Ishikawa (cell line): Measurements from ENCODE around the gene FAM216B.

Experiments used
- CEBPB ChIP-seq: IDR thresholded peaks from 2 replicates; pipeline ENCODE4 v1.6.1; 2012
- CREB1 ChIP-seq: IDR thresholded peaks from 2 replicates; pipeline ENCODE4 v1.6.1; 2012; ENCODE audit warnings: low read depth
- EGR1 ChIP-seq: IDR thresholded peaks from 2 replicates; pipeline ENCODE4 v1.6.1; 2012
- EP300 ChIP-seq: IDR thresholded peaks from 2 replicates; pipeline ENCODE4 v1.6.1; 2012; ENCODE audit warnings: borderline replicate concordance
- FOXM1 ChIP-seq: IDR thresholded peaks from 2 replicates; pipeline ENCODE4 v1.6.1; 2012; ENCODE audit warnings: low read depth, borderline replicate concordance
- MAX ChIP-seq: IDR thresholded peaks from 2 replicates; pipeline ENCODE4 v1.6.1; 2012
- NFIC ChIP-seq: IDR thresholded peaks from 2 replicates; pipeline ENCODE4 v1.6.1; 2012
- RAD21 ChIP-seq: IDR thresholded peaks from 2 replicates; pipeline ENCODE4 v1.6.1; 2012; ENCODE audit warnings: low read depth
- TAF1 ChIP-seq: IDR thresholded peaks from 2 replicates; pipeline ENCODE4 v1.6.1; 2012; ENCODE audit warnings: low read depth, mild to moderate bottlenecking
- TCF12 ChIP-seq: IDR thresholded peaks from 2 replicates; pipeline ENCODE4 v1.6.1; 2012; ENCODE audit warnings: low read depth
- TEAD4 ChIP-seq: IDR thresholded peaks from 2 replicates; pipeline ENCODE4 v1.6.1; 2012
- YY1 ChIP-seq: IDR thresholded peaks from 2 replicates; pipeline ENCODE4 v1.6.1; 2012; ENCODE audit warnings: low read depth
- ZBTB7A ChIP-seq: IDR thresholded peaks from 2 replicates; pipeline ENCODE4 v1.6.1; 2012; ENCODE audit warnings: low read depth
- TF ChIP-seq, protein P1 (sequence below): IDR thresholded peaks from 2 replicates; pipeline ENCODE4 v1.6.1; 2012; ENCODE audit warnings: low read depth, mild to moderate bottlenecking
- TF ChIP-seq, protein P2 (sequence below): IDR thresholded peaks from 2 replicates; pipeline ENCODE4 v1.6.1; 2012

The FAM216B gene

GRCh38 chr13:42760951-42761350, 20.4 kb upstream of the FAM216B start:
- no peak for TF ChIP-seq RAD21
- no peak for TF ChIP-seq TAF1
- TF ChIP-seq, protein P1, sequence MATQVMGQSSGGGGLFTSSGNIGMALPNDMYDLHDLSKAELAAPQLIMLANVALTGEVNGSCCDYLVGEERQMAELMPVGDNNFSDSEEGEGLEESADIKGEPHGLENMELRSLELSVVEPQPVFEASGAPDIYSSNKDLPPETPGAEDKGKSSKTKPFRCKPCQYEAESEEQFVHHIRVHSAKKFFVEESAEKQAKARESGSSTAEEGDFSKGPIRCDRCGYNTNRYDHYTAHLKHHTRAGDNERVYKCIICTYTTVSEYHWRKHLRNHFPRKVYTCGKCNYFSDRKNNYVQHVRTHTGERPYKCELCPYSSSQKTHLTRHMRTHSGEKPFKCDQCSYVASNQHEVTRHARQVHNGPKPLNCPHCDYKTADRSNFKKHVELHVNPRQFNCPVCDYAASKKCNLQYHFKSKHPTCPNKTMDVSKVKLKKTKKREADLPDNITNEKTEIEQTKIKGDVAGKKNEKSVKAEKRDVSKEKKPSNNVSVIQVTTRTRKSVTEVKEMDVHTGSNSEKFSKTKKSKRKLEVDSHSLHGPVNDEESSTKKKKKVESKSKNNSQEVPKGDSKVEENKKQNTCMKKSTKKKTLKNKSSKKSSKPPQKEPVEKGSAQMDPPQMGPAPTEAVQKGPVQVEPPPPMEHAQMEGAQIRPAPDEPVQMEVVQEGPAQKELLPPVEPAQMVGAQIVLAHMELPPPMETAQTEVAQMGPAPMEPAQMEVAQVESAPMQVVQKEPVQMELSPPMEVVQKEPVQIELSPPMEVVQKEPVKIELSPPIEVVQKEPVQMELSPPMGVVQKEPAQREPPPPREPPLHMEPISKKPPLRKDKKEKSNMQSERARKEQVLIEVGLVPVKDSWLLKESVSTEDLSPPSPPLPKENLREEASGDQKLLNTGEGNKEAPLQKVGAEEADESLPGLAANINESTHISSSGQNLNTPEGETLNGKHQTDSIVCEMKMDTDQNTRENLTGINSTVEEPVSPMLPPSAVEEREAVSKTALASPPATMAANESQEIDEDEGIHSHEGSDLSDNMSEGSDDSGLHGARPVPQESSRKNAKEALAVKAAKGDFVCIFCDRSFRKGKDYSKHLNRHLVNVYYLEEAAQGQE, result no peak
- TF ChIP-seq EP300, result no peak
- no peak for TF ChIP-seq TEAD4
- TF ChIP-seq MAX, result no peak
- TF ChIP-seq CREB1, result no peak
- TF ChIP-seq EGR1, result no peak
- TF ChIP-seq, protein P2, sequence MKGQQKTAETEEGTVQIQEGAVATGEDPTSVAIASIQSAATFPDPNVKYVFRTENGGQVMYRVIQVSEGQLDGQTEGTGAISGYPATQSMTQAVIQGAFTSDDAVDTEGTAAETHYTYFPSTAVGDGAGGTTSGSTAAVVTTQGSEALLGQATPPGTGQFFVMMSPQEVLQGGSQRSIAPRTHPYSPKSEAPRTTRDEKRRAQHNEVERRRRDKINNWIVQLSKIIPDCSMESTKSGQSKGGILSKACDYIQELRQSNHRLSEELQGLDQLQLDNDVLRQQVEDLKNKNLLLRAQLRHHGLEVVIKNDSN, result no peak
- no peak for TF ChIP-seq CEBPB
- TF ChIP-seq YY1, result no peak
- no peak for TF ChIP-seq NFIC
- no peak for TF ChIP-seq ZBTB7A
- no peak for TF ChIP-seq FOXM1
- no peak for TF ChIP-seq TCF12

GRCh38 chr13:42762251-42762650, 19.1 kb upstream of the FAM216B start:
- TF ChIP-seq ZBTB7A (no peak), RAD21 (no peak)
- TF ChIP-seq, protein P1, result no peak

- TF ChIP-seq, protein P2, result no peak
Measured at GRCh38 chr13:42762917-42763316, 18.5 kb upstream of the FAM216B start.

- TF ChIP-seq MAX, result no peak
Measured at GRCh38 chr13:42766016-42766415, 15.4 kb upstream of the FAM216B start.

GRCh38 chr13:42769650-42770049, 11.7 kb upstream of the FAM216B start:
- TF ChIP-seq TCF12 (no peak), EP300 (no peak), RAD21 (peak; percentile 5; the same call in 1 of the 2 replicates)

- TF ChIP-seq, protein P1, result no peak
- no peak for TF ChIP-seq CREB1
Measured at GRCh38 chr13:42777467-42777866, 3.9 kb upstream of the FAM216B start.
